K562 (cell line): ENCODE measurements around the gene HINT3. TPM values are rescaled to one million over a fixed set of nuclear protein-coding genes. Genes with fewer than 3 reads are reported as not detected.
A peak's percentile ranks its signal among the peaks of the same experiment; 100 is the strongest.

Experiments used
- ADNP ChIP-seq: fragments of 200-800 bp; sonication (Bioruptor generic); IDR thresholded peaks from 2 replicates; pipeline ENCODE4 v1.6.1; 2016; ENCODE audit warnings: missing genetic modification characterization, missing compliant biosample characterization
- CBFB ChIP-seq: sonication (generic); formaldehyde crosslinking; IDR thresholded peaks from 2 replicates; pipeline ENCODE4 v1.4.0; 2020; ENCODE audit warnings: mild to moderate bottlenecking, missing genetic modification reagents
- CEBPB ChIP-seq: fragments of 450-650 bp; IDR thresholded peaks from 2 replicates; pipeline ENCODE4 v1.6.1; 2016; ENCODE audit warnings: missing genetic modification characterization, missing compliant biosample characterization
- CHD2 ChIP-seq: IDR thresholded peaks from 2 replicates; pipeline ENCODE4 v1.6.1; 2011; ENCODE audit warnings: low read depth, low read length
- DIDO1 ChIP-seq: fragments of 450-650 bp; IDR thresholded peaks from 2 replicates; pipeline ENCODE4 v1.6.1; 2016; ENCODE audit warnings: low read depth, missing biosample characterization, missing genetic modification characterization
- E2F3 ChIP-seq: fragments of 250-450 bp; sonication (Bioruptor Pico); IDR thresholded peaks from 2 replicates; pipeline ENCODE4 v1.4.0; 2020; ENCODE audit warnings: mild to moderate bottlenecking
- HNRNPK ChIP-seq: fragments of 200-400 bp; formaldehyde crosslinking; IDR thresholded peaks from one replicate; pipeline ENCODE4 v1.6.1; 2018; ENCODE audit warnings: mild to moderate bottlenecking, low read depth, low read length; ENCODE audit not compliant: poor library complexity, severe bottlenecking
- MTA1 ChIP-seq: fragments of 450-650 bp; IDR thresholded peaks from 2 replicates; pipeline ENCODE4 v1.6.1; 2017; ENCODE audit warnings: borderline replicate concordance
- MTA3 ChIP-seq: fragments of 450-650 bp; formaldehyde crosslinking; IDR thresholded peaks from 2 replicates; pipeline ENCODE4 v1.6.1; 2017; ENCODE audit warnings: mild to moderate bottlenecking, borderline replicate concordance
- NR3C1 ChIP-seq: sonication (generic); formaldehyde crosslinking; IDR thresholded peaks from 2 replicates; pipeline ENCODE4 v1.8.1; 2022; ENCODE audit warnings: missing genetic modification reagents
- SAP30 ChIP-seq: fragments of 200-600 bp; sonication (generic); IDR thresholded peaks from 2 replicates; pipeline ENCODE4 v1.6.1; 2012; ENCODE audit warnings: borderline replicate concordance, low read depth, mild to moderate bottlenecking, moderate library complexity, low read length, control low read depth, inconsistent platforms; ENCODE audit not compliant: insufficient read depth, poor library complexity, severe bottlenecking
- SRSF7 ChIP-seq: fragments of 200-400 bp; formaldehyde crosslinking; optimal IDR thresholded peaks from 2 replicates; pipeline ENCODE3; 2017; ENCODE audit warnings: mild to moderate bottlenecking, low read depth, low read length
- ZNF316 ChIP-seq: fragments of 450-650 bp; IDR thresholded peaks from 2 replicates; pipeline ENCODE4 v1.6.1; 2016
- polyA plus RNA-seq, 8 experiments: library from polyadenylated mRNA; depleted of rRNA in 4 of 8; stranded (reverse) in 5 of 8; unstranded in 3 of 8; fragments of >200 nt; fragmentation: Nextera tagmentation in 2 of 8; fragmentation: Illumina TruSeq in 1 of 8; extraction: Ambion mirVana in 2 of 8; extraction: Trizol in 1 of 8; gene quantifications; 2 replicates each; pipeline versions ENCODE4 v1.2.1 to v1.2.3, GENCODE V29; 2011 to 2014; ENCODE audit warnings: inconsistent platforms in 1 of 8, missing spikeins in 1 of 8
- total RNA-seq, 7 experiments: library from RNA; depleted of rRNA in 6 of 7; stranded (reverse); fragments of >200 nt in 6 of 7; fragmentation: Illumina TruSeq in 2 of 7; extraction: Trizol in 2 of 7; gene quantifications; 2 replicates each; pipeline versions ENCODE4 v1.2.1 to v1.2.3, GENCODE V29; 2011 to 2021; ENCODE audit warnings: low replicate concordance in 1 of 7
- TF ChIP-seq, protein P1 (sequence below): fragments of 450-650 bp; IDR thresholded peaks from 2 replicates; pipeline ENCODE4 v1.7.0; 2016; ENCODE audit warnings: borderline replicate concordance
- TF ChIP-seq, protein P2 (sequence below): fragments of 450-650 bp; IDR thresholded peaks from 2 replicates; pipeline ENCODE4 v1.6.1; 2018; ENCODE audit not compliant: partially characterized antibody
- TF ChIP-seq, protein P3 (sequence below): fragments of 450-650 bp; IDR thresholded peaks from 2 replicates; pipeline ENCODE4 v1.6.1; 2014; ENCODE audit warnings: low read depth, mild to moderate bottlenecking, moderate library complexity, borderline replicate concordance
- TF ChIP-seq, protein P4 (sequence below), 2 experiments: fragments of 150-350 bp in 1 of 2; IDR thresholded peaks; 2 replicates each; pipeline ENCODE4 v1.6.1; 2012 to 2016; ENCODE audit warnings: low read depth in 2 of 2, low read length in 2 of 2, mild to moderate bottlenecking in 1 of 2, moderate library complexity in 1 of 2

Gene HINT3
- total and polyA plus RNA-seq, 9 of the 15 experiments (the other 6 are each of a cell fraction or from before 2014, with no cell fraction given): 1.4 to 16.6 (median 10.8) TPM

DNA sequence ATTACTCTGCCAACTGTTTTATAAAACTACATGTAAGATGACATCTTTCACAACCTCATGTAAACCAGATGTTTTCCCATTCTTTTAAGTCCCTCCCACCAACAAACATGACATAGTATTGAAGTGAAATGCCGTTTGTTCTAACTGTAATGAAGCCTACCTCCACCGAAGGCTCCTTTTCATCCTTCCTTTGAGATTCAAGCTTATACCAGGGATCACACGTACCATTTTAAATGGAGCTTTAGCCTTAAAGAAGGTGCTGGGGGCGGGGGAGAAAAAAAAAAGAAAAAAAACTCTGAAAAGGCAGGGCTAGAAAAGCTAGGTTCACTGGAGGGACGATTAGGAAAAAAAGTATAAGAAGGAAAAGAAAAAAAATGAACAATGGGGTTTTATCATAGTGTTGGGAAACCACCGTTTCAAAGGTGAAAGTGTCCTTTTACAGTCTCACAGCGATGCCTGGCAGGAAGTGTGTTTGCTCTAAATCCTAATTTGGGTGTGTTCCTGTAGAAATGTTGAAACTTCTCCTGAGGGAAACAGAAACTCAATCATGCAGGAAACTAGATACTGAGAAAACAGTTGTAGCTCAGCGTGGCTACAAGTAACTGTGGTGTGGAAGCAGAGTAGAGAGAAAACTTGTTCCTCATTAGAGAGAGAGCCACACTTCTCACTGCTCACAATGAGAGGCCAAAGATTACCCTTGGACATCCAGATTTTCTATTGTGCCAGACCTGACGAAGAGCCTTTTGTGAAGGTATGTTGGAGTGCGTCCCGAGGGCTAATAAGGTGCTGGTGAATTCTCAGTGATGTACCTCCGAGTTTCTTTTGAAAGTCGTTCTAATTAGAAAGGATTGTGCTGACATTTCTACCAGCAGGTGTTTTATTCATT is 37.6 kb upstream of the HINT3 start (continued):
- TF ChIP-seq SAP30 (no peak), CEBPB (tag) (peak; percentile 90), E2F3 (CRISPR knock-in tag) (no peak), ADNP (tag) (no peak), SRSF7 (no peak), MTA1 (no peak), NR3C1 (no peak), CBFB (no peak), HNRNPK (no peak), MTA3 (no peak), CHD2 (no peak), ZNF316 (no peak), DIDO1 (tag) (no peak)
- TF ChIP-seq, protein P1, sequence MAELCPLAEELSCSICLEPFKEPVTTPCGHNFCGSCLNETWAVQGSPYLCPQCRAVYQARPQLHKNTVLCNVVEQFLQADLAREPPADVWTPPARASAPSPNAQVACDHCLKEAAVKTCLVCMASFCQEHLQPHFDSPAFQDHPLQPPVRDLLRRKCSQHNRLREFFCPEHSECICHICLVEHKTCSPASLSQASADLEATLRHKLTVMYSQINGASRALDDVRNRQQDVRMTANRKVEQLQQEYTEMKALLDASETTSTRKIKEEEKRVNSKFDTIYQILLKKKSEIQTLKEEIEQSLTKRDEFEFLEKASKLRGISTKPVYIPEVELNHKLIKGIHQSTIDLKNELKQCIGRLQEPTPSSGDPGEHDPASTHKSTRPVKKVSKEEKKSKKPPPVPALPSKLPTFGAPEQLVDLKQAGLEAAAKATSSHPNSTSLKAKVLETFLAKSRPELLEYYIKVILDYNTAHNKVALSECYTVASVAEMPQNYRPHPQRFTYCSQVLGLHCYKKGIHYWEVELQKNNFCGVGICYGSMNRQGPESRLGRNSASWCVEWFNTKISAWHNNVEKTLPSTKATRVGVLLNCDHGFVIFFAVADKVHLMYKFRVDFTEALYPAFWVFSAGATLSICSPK: no peak
- TF ChIP-seq, protein P2, sequence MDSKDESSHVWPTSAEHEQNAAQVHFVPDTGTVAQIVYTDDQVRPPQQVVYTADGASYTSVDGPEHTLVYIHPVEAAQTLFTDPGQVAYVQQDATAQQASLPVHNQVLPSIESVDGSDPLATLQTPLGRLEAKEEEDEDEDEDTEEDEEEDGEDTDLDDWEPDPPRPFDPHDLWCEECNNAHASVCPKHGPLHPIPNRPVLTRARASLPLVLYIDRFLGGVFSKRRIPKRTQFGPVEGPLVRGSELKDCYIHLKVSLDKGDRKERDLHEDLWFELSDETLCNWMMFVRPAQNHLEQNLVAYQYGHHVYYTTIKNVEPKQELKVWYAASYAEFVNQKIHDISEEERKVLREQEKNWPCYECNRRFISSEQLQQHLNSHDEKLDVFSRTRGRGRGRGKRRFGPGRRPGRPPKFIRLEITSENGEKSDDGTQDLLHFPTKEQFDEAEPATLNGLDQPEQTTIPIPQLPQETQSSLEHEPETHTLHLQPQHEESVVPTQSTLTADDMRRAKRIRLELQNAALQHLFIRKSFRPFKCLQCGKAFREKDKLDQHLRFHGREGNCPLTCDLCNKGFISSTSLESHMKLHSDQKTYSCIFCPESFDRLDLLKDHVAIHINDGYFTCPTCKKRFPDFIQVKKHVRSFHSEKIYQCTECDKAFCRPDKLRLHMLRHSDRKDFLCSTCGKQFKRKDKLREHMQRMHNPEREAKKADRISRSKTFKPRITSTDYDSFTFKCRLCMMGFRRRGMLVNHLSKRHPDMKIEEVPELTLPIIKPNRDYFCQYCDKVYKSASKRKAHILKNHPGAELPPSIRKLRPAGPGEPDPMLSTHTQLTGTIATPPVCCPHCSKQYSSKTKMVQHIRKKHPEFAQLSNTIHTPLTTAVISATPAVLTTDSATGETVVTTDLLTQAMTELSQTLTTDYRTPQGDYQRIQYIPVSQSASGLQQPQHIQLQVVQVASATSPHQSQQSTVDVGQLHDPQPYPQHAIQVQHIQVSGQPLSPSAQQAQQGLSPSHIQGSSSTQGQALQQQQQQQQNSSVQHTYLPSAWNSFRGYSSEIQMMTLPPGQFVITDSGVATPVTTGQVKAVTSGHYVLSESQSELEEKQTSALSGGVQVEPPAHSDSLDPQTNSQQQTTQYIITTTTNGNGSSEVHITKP: no peak
- TF ChIP-seq, protein P3, sequence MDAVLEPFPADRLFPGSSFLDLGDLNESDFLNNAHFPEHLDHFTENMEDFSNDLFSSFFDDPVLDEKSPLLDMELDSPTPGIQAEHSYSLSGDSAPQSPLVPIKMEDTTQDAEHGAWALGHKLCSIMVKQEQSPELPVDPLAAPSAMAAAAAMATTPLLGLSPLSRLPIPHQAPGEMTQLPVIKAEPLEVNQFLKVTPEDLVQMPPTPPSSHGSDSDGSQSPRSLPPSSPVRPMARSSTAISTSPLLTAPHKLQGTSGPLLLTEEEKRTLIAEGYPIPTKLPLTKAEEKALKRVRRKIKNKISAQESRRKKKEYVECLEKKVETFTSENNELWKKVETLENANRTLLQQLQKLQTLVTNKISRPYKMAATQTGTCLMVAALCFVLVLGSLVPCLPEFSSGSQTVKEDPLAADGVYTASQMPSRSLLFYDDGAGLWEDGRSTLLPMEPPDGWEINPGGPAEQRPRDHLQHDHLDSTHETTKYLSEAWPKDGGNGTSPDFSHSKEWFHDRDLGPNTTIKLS: no peak
- TF ChIP-seq, protein P4, sequence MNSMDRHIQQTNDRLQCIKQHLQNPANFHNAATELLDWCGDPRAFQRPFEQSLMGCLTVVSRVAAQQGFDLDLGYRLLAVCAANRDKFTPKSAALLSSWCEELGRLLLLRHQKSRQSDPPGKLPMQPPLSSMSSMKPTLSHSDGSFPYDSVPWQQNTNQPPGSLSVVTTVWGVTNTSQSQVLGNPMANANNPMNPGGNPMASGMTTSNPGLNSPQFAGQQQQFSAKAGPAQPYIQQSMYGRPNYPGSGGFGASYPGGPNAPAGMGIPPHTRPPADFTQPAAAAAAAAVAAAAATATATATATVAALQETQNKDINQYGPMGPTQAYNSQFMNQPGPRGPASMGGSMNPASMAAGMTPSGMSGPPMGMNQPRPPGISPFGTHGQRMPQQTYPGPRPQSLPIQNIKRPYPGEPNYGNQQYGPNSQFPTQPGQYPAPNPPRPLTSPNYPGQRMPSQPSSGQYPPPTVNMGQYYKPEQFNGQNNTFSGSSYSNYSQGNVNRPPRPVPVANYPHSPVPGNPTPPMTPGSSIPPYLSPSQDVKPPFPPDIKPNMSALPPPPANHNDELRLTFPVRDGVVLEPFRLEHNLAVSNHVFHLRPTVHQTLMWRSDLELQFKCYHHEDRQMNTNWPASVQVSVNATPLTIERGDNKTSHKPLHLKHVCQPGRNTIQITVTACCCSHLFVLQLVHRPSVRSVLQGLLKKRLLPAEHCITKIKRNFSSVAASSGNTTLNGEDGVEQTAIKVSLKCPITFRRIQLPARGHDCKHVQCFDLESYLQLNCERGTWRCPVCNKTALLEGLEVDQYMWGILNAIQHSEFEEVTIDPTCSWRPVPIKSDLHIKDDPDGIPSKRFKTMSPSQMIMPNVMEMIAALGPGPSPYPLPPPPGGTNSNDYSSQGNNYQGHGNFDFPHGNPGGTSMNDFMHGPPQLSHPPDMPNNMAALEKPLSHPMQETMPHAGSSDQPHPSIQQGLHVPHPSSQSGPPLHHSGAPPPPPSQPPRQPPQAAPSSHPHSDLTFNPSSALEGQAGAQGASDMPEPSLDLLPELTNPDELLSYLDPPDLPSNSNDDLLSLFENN (IDR thresholded peaks at IDR 0.05; ENCODE audit: low read depth in 2 of 2, low read length in 2 of 2): no peak
